ENCODE results near the gene CADM2.
"Not testable (repeated sequence)": the region's sequence is repeated elsewhere in the genome, so short reads cannot be mapped to it uniquely, and the experiment has no call there.

CADM2 gene

GRCh38 chr3:85708325-85708724 is 749.5 kb downstream of the CADM2 start:
- DNase-seq, result not testable (repeated sequence)

GRCh38 chr3:85709346-85709892 is 750.6 kb downstream of the CADM2 start:
- DNase-seq, result no peak

- DNase-seq, result no peak
These were observed 751.7 kb downstream of the CADM2 start for GRCh38 chr3:85710490-85710889.

GRCh38 chr3:85721409-85722145 is 762.8 kb downstream of the CADM2 start:
- DNase-seq, result no peak

GRCh38 chr3:85725809-85726208 is 767.0 kb downstream of the CADM2 start:
- DNase-seq, result no peak

GRCh38 chr3:85726241-85726640 is 767.5 kb downstream of the CADM2 start:
- no peak for DNase-seq

- no peak for DNase-seq
These were observed 779.1 kb downstream of the CADM2 start for GRCh38 chr3:85737846-85738245.

GRCh38 chr3:85740561-85740960 is 781.8 kb downstream of the CADM2 start:
- DNase-seq, result no peak

- DNase-seq, result no peak
These were observed 799.7 kb downstream of the CADM2 start for GRCh38 chr3:85758442-85758841.

- no peak for DNase-seq
These were observed 801.6 kb downstream of the CADM2 start for GRCh38 chr3:85760342-85760741.

GRCh38 chr3:85780806-85781205 is 822.0 kb downstream of the CADM2 start:
- DNase-seq, result no peak

GRCh38 chr3:85781806-85782205 is 823.0 kb downstream of the CADM2 start:
- no peak for DNase-seq

GRCh38 chr3:85783291-85783690 is 824.5 kb downstream of the CADM2 start:
- DNase-seq, result no peak

- no peak for DNase-seq
These were observed 827.0 kb downstream of the CADM2 start for GRCh38 chr3:85785766-85786165.

GRCh38 chr3:85790445-85791030 is 831.7 kb downstream of the CADM2 start:
- no peak for DNase-seq

GRCh38 chr3:85796140-85796539 is 837.4 kb downstream of the CADM2 start:
- DNase-seq, result no peak

GRCh38 chr3:85800676-85801075 is 841.9 kb downstream of the CADM2 start:
- no peak for DNase-seq

- DNase-seq, result no peak
These were observed 843.2 kb downstream of the CADM2 start for GRCh38 chr3:85801955-85802354.

GRCh38 chr3:85808755-85809154 is 850.0 kb downstream of the CADM2 start:
- no peak for DNase-seq

GRCh38 chr3:85821130-85821756 is 862.5 kb downstream of the CADM2 start:
- DNase-seq, result no peak

GRCh38 chr3:85835857-85836440 is 877.2 kb downstream of the CADM2 start:
- DNase-seq, result no peak

GRCh38 chr3:85837402-85837801 is 878.6 kb downstream of the CADM2 start:
- no peak for DNase-seq

GRCh38 chr3:85838921-85839320 is 880.1 kb downstream of the CADM2 start:
- no peak for DNase-seq

- no peak for DNase-seq
These were observed 883.3 kb downstream of the CADM2 start for GRCh38 chr3:85842081-85842480.

Data from DMS79 (cell line).